ELR (cell line): Measurements from ENCODE around the gene LOXL1.
"Not testable (repeated sequence)": the region's sequence is repeated elsewhere in the genome, so short reads cannot be mapped to it uniquely, and the experiment has no call there.

Source experiments
- DNase-seq: peaks from one replicate; pipeline ENCODE4 v3.0.0-alpha.2; 2015; ENCODE audit warnings: low read depth

Gene LOXL1

DNA sequence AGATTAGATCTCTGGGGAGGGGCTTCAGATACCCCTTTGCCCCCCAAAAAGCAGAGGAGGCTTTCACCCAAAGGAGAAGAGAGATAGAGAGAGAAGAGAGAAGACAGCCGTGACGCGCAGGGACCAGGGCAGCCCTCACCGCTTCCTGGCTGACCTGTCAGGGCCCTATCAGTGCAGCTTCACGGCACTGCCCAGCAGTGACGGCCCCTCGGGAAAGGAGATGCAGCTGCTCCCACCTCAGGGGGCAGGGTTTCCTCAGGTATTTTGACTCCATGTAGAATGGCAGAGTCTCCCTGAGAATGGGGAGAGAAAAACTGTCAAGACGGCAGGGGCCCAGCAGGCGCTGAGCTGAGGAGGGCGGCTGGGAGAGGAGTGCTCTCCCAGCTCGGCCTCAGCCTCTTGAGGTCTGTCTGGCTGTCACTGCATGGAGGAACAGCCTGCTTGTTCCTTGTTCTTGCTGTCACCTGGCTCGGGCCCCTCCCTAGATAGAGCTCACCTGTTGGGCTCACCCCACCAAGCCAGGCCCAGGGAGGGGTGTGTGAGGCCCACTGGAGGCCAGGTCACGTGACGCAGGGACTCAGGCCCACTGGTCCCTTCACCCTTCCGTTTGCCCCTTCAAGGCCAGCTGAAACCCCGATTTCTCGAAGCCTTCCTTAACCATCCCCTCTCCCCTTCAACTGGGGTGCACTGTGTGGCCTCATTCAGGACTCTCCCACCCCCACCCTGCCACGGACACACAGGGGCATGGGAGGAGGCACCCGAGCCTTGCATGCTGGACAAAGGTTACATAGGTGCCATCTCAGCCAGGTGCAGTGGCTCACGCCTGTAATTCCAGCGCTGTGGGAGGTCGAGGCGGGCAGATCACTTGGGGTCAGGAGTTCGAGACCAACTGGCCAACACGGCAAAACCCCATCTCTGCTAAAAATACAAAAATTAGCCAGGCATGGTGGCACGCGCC lies 28.2 kb downstream of the LOXL1 start:
- no peak for DNase-seq

GRCh38 chr15:73955326-73955725 lies 29.1 kb downstream of the LOXL1 start:
- DNase-seq = no peak

- DNase-seq = no peak
Observed at GRCh38 chr15:73955861-73956742, 29.8 kb downstream of the LOXL1 start.

DNA sequence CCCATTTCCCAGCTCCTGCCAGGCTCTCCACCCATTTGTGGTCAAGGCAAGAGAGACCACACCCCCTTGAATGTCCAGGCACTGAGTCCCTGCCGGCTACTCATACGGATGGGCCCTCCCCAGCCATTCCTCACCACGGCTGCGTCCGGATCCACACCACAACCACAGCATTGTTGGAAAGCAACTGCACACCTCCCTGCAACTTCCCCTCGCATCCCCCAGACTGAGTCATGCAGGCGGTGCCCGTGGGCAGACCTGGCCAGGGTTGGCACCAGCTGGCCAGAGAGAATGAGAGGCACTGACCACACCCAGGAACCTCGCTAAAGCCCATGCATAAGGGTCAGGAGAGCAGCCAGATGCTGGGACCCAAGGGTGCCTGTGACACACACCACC lies 30.5 kb downstream of the LOXL1 start:
- peak; percentile 98 for DNase-seq

GRCh38 chr15:73957276-73957675 lies 31.0 kb downstream of the LOXL1 start:
- peak; percentile 61 for DNase-seq

- DNase-seq = no peak
Observed at GRCh38 chr15:73957785-73958184, 31.5 kb downstream of the LOXL1 start.

GRCh38 chr15:73959012-73959581 lies 32.8 kb downstream of the LOXL1 start:
- peak; percentile 71 for DNase-seq

GRCh38 chr15:73959801-73960200 lies 33.5 kb downstream of the LOXL1 start:
- DNase-seq = no peak

GRCh38 chr15:73960472-73961070 lies 34.3 kb downstream of the LOXL1 start:
- DNase-seq = not testable (repeated sequence)

- no peak for DNase-seq
Observed at GRCh38 chr15:73962433-73962832, 36.2 kb downstream of the LOXL1 start.

GRCh38 chr15:73964736-73965093 lies 38.5 kb downstream of the LOXL1 start:
- DNase-seq = peak; percentile 81

GRCh38 chr15:73965094-73965757 lies 39.0 kb downstream of the LOXL1 start:
- peak; percentile 38 for DNase-seq

DNA sequence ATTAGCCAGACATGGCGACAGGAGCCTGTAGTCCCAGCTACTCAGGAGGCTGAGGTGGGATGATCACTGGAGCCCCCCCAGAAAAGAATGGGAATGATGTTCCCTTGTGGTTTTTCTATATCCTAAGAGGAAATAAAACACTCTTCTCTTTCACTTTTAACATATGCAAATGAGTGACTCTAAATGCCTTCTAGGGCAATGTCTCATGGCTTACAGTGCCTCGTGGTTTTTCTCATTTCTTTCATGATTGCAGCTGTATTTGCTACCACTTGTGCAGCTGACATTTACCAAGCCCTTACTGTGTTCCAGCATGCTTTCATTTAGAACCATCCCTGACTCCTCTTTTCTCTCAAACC lies 39.5 kb downstream of the LOXL1 start:
- peak; percentile 73 for DNase-seq

DNA sequence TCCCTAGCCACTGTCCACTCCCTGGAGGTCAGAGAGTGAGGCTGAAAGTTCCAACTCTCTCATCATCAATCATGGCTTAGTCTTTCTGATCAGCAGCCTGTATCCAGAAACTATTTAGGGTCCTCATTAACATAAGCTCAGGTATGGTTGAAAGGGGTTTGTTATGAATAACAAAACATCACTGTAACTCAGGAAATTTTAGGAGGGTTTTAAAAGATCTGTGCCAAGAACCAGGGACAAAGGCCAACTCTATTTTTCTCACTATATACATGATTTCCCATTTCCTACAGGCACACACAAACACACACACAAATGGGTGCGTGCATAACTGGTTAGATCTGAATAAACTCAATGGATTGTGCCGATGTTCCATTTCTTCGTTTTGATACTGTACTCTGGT lies 42.2 kb downstream of the LOXL1 start:
- DNase-seq = no peak

DNA sequence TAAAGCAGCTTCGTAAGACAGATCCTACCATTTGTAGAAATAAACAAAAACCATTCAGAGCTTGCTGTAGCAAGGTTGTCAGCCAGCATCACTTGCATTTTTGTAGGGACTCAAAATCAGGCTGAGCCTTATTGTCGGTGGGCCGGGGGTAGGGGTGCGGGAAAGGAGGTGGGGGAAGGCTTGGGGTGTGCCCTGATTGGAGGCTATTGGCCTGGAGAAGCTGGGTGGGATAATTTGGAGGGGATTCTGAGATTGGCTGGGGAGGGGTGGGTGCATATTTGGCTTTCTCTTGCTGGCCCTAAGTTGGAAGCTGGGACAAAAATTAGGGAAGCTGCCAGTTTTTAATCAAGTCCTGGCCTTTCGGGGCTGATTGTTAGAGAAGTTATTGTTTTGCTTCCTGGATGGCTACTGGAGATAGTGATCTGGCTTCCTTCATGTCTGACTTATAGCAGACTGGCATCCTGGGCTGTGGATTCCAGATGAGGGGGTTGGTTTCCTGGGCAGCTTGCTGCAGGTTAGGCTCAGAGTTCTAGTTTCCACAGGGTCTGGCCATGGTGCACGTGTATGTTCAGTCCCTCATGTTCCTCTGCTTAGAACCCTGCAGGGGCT lies 43.0 kb downstream of the LOXL1 start:
- no peak for DNase-seq

GRCh38 chr15:73972984-73973682 lies 46.9 kb downstream of the LOXL1 start:
- peak; percentile 88 for DNase-seq

- not testable (repeated sequence) for DNase-seq
Observed at GRCh38 chr15:73973683-73974200, 47.5 kb downstream of the LOXL1 start.

GRCh38 chr15:73975440-73976125 lies 49.3 kb downstream of the LOXL1 start:
- not testable (repeated sequence) for DNase-seq

DNA sequence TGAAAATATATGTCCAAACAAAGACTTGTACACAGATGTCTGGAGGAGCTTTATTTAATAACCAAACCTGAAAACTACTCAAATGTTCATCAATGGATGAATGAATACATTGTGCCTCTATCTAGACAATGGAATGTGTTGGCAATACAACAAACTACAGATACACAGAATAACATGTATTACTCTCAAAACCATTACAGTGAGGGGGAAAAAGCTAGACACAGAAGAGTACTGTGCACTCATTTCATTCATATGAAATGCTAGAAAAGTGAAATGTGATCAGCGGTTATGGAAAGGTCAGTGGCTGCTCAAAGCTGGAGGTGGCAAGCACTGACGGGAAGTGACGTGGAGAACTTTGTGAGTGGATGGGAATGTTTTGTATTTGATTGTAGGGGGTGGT lies 52.6 kb downstream of the LOXL1 start:
- DNase-seq = no peak

GRCh38 chr15:73979636-73980035 lies 53.4 kb downstream of the LOXL1 start:
- DNase-seq = no peak
